ENCODE measurements around the gene MRPL39. TPM values are rescaled to one million over a fixed set of nuclear protein-coding genes. Genes with fewer than 3 reads are reported as not detected.

MRPL39 gene
- total and polyA plus RNA-seq, 5 donors from 2014 or later = 13.2 to 58.6 (median 51.0) TPM

- Mint-ChIP-seq H3K4me1 (peaks cover 22 to 42% (median 29%) of the 10 kb centered on the region in 4 donors), H3K27me3 (no peaks in the 10 kb centered on the region), H3K9me3 (peaks cover 0 to 3% (median 0%) of the 10 kb centered on the region in 7 donors), H3K4me3 (peak overlapping the region; percentile 100), H3K27ac (peak overlapping the region; percentile 88 to 99 (median 99)), H3K36me3 (peaks cover 14% of the 10 kb centered on the region)
- Histone ChIP-seq H3K27ac (ENCODE audit: insufficient read depth, low read length, poor library complexity, severe bottlenecking) (no peak overlapping the region), H3K4me1 (ENCODE audit: control insufficient read depth, insufficient read depth, low read length, poor library complexity, severe bottlenecking) (peaks cover 33% of the 10 kb centered on the region), H3K27me3 (ENCODE audit: control insufficient read depth, insufficient read depth, low read length) (no peaks in the 10 kb centered on the region), H3K36me3 (ENCODE audit: control insufficient read depth, insufficient read depth, low read length) (peaks cover 14% of the 10 kb centered on the region), H3K4me3 (ENCODE audit: low read depth, low read length) (peak overlapping the region; percentile 97), H3K9me3 (ENCODE audit: control insufficient read depth in 2 of 2, low read length in 2 of 2) (no peaks in the 10 kb centered on the region)
- DNase-seq (peak; percentile 60 to 88 (median 79)), ATAC-seq (ENCODE audit: low read depth in 2 of 2) (peak; percentile 77 to 80)
Observed at GRCh38 chr21:25608044-25608737, 910 bp upstream of the MRPL39 start.

- H3K4me3 ChIP-seq (ENCODE audit: low read depth, low read length) = no peak overlapping the region
- no peak for ATAC-seq (ENCODE audit: low read depth in 2 of 2)
- no peak for DNase-seq
- H3K4me3 Mint-ChIP-seq = no peak overlapping the region
- H3K27ac ChIP-seq (ENCODE audit: insufficient read depth, low read length, poor library complexity, severe bottlenecking) = no peak overlapping the region
- H3K27ac Mint-ChIP-seq = peak overlapping the region in 1 of 3 donors; percentile 11
- peaks cover 5% of the 10 kb centered on the region for H3K4me1 ChIP-seq (ENCODE audit: control insufficient read depth, insufficient read depth, low read length, poor library complexity, severe bottlenecking)
- no peaks in the 10 kb centered on the region for H3K27me3 ChIP-seq (ENCODE audit: control insufficient read depth, insufficient read depth, low read length)
- H3K36me3 Mint-ChIP-seq = peaks cover 79% of the 10 kb centered on the region
- no peaks in the 10 kb centered on the region for H3K9me3 Mint-ChIP-seq
- no peaks in the 10 kb centered on the region for H3K27me3 Mint-ChIP-seq
- H3K9me3 ChIP-seq (ENCODE audit: control insufficient read depth in 2 of 2, low read length in 2 of 2) = no peaks in the 10 kb centered on the region
- peaks cover 71% of the 10 kb centered on the region for H3K36me3 ChIP-seq (ENCODE audit: control insufficient read depth, insufficient read depth, low read length)
- peaks cover 22 to 40% (median 27%) of the 10 kb centered on the region in 4 donors for H3K4me1 Mint-ChIP-seq
Observed at GRCh38 chr21:25589887-25590286, 17.4 kb downstream of the MRPL39 start.

GRCh38 chr21:25586791-25587190 is 20.5 kb downstream of the MRPL39 start:
- no peak for ATAC-seq (ENCODE audit: low read depth in 2 of 2)
- Mint-ChIP-seq H3K27me3 (no peaks in the 10 kb centered on the region), H3K36me3 (peaks cover 52% of the 10 kb centered on the region), H3K4me1 (peaks cover 35 to 59% (median 47%) of the 10 kb centered on the region in 4 donors), H3K4me3 (no peak overlapping the region), H3K27ac (peak overlapping the region; percentile 8 to 73 (median 11)), H3K9me3 (peaks cover 0 to 1% (median 0%) of the 10 kb centered on the region in 7 donors)
- H3K4me1 ChIP-seq (ENCODE audit: control insufficient read depth, insufficient read depth, low read length, poor library complexity, severe bottlenecking) = peaks cover 11% of the 10 kb centered on the region
- H3K9me3 ChIP-seq (ENCODE audit: control insufficient read depth in 2 of 2, low read length in 2 of 2) = no peaks in the 10 kb centered on the region
- H3K36me3 ChIP-seq (ENCODE audit: control insufficient read depth, insufficient read depth, low read length) = peaks cover 44% of the 10 kb centered on the region
- H3K27me3 ChIP-seq (ENCODE audit: control insufficient read depth, insufficient read depth, low read length) = no peaks in the 10 kb centered on the region
- H3K4me3 ChIP-seq (ENCODE audit: low read depth, low read length) = no peak overlapping the region
- no peak overlapping the region for H3K27ac ChIP-seq (ENCODE audit: insufficient read depth, low read length, poor library complexity, severe bottlenecking)
- no peak for DNase-seq

GRCh38 chr21:25586326-25586725 is 21.0 kb downstream of the MRPL39 start:
- Histone ChIP-seq H3K4me1 (ENCODE audit: control insufficient read depth, insufficient read depth, low read length, poor library complexity, severe bottlenecking) (peaks cover 11% of the 10 kb centered on the region), H3K4me3 (ENCODE audit: low read depth, low read length) (no peak overlapping the region), H3K36me3 (ENCODE audit: control insufficient read depth, insufficient read depth, low read length) (peaks cover 40% of the 10 kb centered on the region), H3K27ac (ENCODE audit: insufficient read depth, low read length, poor library complexity, severe bottlenecking) (no peak overlapping the region), H3K9me3 (ENCODE audit: control insufficient read depth in 2 of 2, low read length in 2 of 2) (no peaks in the 10 kb centered on the region), H3K27me3 (ENCODE audit: control insufficient read depth, insufficient read depth, low read length) (no peaks in the 10 kb centered on the region)
- Mint-ChIP-seq H3K9me3 (peaks cover 0 to 1% (median 0%) of the 10 kb centered on the region in 7 donors), H3K36me3 (peaks cover 47% of the 10 kb centered on the region), H3K4me1 (peaks cover 31 to 56% (median 47%) of the 10 kb centered on the region in 4 donors), H3K27ac (peak overlapping the region; percentile 8 to 73 (median 11)), H3K4me3 (no peak overlapping the region), H3K27me3 (no peaks in the 10 kb centered on the region)
- ATAC-seq (ENCODE audit: low read depth in 2 of 2) = no peak
- no peak for DNase-seq

- Histone ChIP-seq H3K27ac (ENCODE audit: insufficient read depth, low read length, poor library complexity, severe bottlenecking) (peak overlapping the region; percentile 30), H3K4me3 (ENCODE audit: low read depth, low read length) (no peak overlapping the region), H3K27me3 (ENCODE audit: control insufficient read depth, insufficient read depth, low read length) (no peaks in the 10 kb centered on the region), H3K36me3 (ENCODE audit: control insufficient read depth, insufficient read depth, low read length) (peaks cover 31% of the 10 kb centered on the region), H3K4me1 (ENCODE audit: control insufficient read depth, insufficient read depth, low read length, poor library complexity, severe bottlenecking) (peaks cover 11% of the 10 kb centered on the region), H3K9me3 (ENCODE audit: control insufficient read depth in 2 of 2, low read length in 2 of 2) (no peaks in the 10 kb centered on the region)
- Mint-ChIP-seq H3K4me1 (peaks cover 30 to 57% (median 43%) of the 10 kb centered on the region in 4 donors), H3K27me3 (no peaks in the 10 kb centered on the region), H3K36me3 (peaks cover 34% of the 10 kb centered on the region), H3K4me3 (no peak overlapping the region), H3K9me3 (peaks cover 0 to 1% (median 0%) of the 10 kb centered on the region in 7 donors), H3K27ac (peak overlapping the region; percentile 57 to 84 (median 79))
- ATAC-seq (ENCODE audit: low read depth in 2 of 2) (no peak), DNase-seq (no peak)
Observed at GRCh38 chr21:25584833-25585676, 22.2 kb downstream of the MRPL39 start.

DNA sequence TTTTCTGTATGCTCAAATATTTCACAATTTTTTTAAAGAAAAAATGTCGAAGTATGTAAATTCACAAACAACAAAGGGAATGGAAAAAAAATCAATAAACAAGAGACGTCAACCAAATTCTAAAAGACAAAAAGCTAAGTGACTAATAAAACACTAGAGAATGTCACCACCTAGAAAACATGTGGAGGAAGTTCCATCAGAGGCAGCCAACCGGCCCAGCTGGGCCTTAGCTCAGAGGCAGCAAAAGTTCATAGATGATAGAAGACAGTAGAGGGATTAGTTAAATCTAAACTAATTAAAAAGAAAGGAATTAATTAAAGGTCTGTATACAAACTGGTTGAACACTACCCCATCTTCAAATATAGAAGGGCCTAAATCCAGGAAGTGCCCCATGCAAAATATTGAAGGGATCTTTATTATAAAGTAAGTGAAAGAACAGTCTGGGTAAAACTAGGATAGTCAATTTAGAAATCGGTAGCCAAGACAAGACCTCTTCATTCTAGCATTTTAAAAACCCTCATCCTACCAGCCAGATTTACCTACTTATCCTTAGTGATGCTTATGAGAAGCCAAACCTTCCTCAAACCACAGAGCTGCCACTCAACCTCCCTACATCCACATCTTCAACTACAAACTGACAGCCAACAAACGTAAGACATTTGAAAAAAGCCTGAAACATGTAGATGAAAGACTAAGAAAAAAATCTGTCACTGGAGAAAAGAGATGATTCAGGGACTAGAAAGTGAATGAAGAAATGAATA is 23.7 kb downstream of the MRPL39 start:
- H3K36me3 ChIP-seq (ENCODE audit: control insufficient read depth, insufficient read depth, low read length) = peaks cover 16% of the 10 kb centered on the region
- Mint-ChIP-seq H3K4me3 (peak overlapping the region in 3 of 4 donors; percentile 14 to 46 (median 17)), H3K4me1 (peaks cover 25 to 52% (median 43%) of the 10 kb centered on the region in 4 donors), H3K27me3 (no peaks in the 10 kb centered on the region), H3K36me3 (peaks cover 24% of the 10 kb centered on the region), H3K9me3 (peaks cover 0 to 1% (median 0%) of the 10 kb centered on the region in 7 donors), H3K27ac (peak overlapping the region; percentile 57 to 84 (median 79))
- peaks cover 11% of the 10 kb centered on the region for H3K4me1 ChIP-seq (ENCODE audit: control insufficient read depth, insufficient read depth, low read length, poor library complexity, severe bottlenecking)
- H3K27ac ChIP-seq (ENCODE audit: insufficient read depth, low read length, poor library complexity, severe bottlenecking) = peak overlapping the region; percentile 30
- ATAC-seq (ENCODE audit: low read depth in 2 of 2) (peak in 1 of 2 donors; percentile 53), DNase-seq (no peak)
- H3K4me3 ChIP-seq (ENCODE audit: low read depth, low read length) = no peak overlapping the region
- H3K9me3 ChIP-seq (ENCODE audit: control insufficient read depth in 2 of 2, low read length in 2 of 2) = no peaks in the 10 kb centered on the region
- H3K27me3 ChIP-seq (ENCODE audit: control insufficient read depth, insufficient read depth, low read length) = no peaks in the 10 kb centered on the region

DNA sequence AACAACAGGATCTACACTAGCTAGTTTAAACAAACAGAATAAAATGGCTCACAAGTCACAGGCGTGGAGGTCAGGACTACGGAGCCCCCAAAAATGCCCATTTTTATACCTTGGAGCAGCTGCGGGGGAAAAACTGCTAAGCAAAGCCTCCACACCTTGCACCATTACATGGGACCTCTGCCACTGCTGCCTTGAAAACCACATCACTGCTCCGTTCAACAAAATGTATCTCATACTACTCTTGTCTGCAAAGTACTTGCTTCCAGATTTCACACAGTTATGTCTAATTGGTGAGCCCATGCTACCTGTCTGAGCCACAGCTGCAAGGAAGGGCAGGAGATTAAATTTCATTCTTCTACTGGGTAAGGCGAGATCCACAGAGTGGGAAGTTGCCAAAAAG is 24.4 kb downstream of the MRPL39 start:
- Histone ChIP-seq H3K4me1 (ENCODE audit: control insufficient read depth, insufficient read depth, low read length, poor library complexity, severe bottlenecking) (peaks cover 11% of the 10 kb centered on the region), H3K27ac (ENCODE audit: insufficient read depth, low read length, poor library complexity, severe bottlenecking) (no peak overlapping the region), H3K4me3 (ENCODE audit: low read depth, low read length) (no peak overlapping the region), H3K27me3 (ENCODE audit: control insufficient read depth, insufficient read depth, low read length) (no peaks in the 10 kb centered on the region), H3K9me3 (ENCODE audit: control insufficient read depth in 2 of 2, low read length in 2 of 2) (no peaks in the 10 kb centered on the region), H3K36me3 (ENCODE audit: control insufficient read depth, insufficient read depth, low read length) (peaks cover 13% of the 10 kb centered on the region)
- DNase-seq = no peak
- peaks cover 29 to 58% (median 45%) of the 10 kb centered on the region in 4 donors for H3K4me1 Mint-ChIP-seq
- peak overlapping the region; percentile 47 to 84 (median 74) for H3K27ac Mint-ChIP-seq
- no peaks in the 10 kb centered on the region for H3K27me3 Mint-ChIP-seq
- peaks cover 0 to 1% (median 0%) of the 10 kb centered on the region in 7 donors for H3K9me3 Mint-ChIP-seq
- H3K4me3 Mint-ChIP-seq = peak overlapping the region in 1 of 4 donors; percentile 14
- H3K36me3 Mint-ChIP-seq = peaks cover 30% of the 10 kb centered on the region
- no peak for ATAC-seq (ENCODE audit: low read depth in 2 of 2)

All from CD4-positive, CD25-positive, alpha-beta regulatory T cell (primary cell).